Activated gamma-delta T cell (primary cell): Measurements from ENCODE around the gene PARPBP.
"Not testable (repeated sequence)": the region's sequence is repeated elsewhere in the genome, so short reads cannot be mapped to it uniquely, and the experiment has no call there.

ENCODE experiments used
- DNase-seq: peaks from one replicate; lab custom pipeline; 2025; lab: John Stamatoyannopoulos, UW

PARPBP gene

DNA sequence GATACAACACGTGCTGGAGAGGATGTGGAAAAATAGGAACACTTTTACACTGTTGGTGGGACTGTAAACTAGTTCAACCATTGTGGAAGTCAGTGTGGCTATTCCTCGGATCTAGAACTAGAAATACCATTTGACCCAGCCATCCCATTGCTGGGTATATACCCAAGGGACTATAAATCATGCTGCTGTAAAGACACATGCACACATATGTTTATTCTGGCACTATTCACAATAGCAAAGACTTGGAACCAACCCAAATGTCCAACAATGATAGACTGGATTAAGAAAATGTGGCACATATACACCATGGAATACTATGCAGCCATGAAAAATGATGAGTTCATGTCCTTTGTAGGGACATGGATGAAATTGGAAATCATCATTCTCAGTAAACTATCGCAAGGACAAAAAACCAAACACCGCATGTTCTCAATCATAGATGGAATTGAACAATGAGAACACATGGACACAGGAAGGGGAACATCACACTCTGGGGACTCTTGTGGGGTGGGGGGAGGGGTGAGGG, 27.1 kb downstream of the PARPBP start:
- DNase-seq, result not testable (repeated sequence)

DNA sequence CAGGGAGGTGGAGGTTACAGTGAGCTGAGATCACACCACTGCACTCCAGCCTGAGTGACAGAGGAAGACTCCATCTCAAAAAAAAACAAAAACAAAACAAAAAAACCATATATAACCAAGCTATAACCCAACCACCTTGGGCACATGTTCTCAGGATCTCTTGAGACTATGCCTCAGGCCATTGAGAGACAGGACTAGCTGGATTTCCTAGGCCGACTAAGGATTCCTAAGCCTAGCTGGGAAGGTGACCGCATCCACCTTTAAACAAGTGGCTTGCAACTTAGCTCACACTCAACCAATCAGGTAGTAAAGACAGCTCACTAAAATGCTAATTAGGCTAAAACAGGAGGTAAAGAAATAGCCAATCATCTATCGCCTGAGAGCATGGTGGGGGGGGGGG, 35.2 kb downstream of the PARPBP start:
- not testable (repeated sequence) for DNase-seq

DNA sequence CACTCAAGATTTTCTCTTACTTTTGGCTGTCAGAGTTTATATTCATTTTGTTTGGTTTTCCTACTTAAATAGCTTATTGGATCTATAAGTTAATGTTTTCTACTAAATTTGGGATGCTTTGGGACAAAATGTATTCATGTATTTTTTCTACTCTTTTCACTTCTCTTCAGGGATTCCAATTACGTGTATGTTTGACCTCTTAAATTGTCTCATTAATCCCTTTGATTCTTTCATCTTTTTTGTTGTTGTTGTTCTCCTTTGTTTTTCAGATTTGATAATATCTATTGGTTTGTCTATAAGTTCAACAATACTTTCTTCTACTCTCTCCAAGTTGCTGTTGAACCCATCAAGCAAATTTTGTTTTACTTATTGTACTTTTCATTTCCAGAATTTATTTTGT, 43.4 kb downstream of the PARPBP start:
- no peak for DNase-seq

DNA sequence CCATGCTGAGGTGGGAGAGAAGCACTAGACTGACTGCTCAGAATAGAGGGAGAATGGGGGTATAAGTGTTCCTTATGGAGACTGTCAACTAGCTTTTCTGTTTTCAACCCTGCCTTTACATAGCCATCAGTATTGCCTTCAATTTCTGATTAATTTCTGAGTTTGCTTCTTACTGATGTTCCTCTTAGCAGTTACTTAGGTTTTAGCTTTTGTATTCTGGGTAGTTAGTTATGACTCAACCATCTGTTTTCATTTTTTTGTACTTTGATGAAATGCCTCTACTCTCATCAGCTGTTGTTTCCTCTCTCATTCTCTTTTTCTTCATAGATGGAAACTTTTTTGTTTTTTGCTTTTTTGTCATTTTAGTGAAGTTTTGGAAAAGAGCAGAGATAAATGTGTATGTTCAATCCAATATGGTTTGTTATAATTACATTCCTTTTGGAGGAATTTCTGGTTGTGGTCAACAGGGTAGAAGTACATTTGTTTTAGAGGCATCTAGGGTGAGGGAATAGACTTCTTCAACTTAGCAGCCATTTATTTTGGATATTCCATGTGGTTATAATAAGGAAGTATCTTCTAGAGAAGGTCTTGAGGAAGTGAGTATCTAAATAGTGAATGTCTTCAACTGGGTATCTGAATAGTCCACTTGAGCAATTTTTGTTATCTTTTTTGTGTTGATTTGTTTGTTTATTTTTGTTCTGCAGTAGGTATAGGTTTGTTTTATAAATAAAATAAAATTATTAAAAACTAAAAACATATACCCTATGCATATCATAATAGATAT, 48.0 kb downstream of the PARPBP start:
- DNase-seq, result no peak

DNA sequence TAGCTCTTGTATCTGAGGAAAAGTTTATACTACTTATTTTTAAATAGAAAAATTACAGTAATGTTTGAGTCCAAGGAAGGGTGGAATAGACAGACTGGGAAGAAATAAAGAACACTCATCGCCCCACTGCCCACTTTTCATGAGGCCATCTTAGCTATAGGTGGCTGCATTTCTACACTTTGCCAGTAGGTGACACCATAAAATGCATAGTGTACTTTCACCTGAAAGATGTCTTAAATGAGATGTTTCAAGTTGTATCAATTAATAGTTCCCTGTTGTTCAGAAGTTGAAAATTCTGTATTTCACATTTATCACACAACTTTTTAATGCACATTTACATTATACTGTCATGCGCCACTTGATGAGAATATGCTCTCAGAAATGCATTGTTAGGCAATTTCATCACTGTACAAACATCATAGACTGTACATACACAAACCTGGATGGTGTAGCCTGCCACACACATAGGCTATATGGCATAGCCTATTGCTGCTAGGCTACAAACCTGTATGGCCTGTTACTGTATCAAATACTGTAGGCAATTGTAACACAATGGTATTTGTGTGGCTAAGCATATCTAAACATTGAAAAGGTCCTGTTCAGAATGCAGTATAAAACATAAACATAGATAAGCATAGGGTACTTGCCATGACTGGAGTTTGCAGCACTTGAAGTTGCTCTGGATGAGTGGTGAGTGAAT, 50.1 kb downstream of the PARPBP start:
- no peak for DNase-seq

DNA sequence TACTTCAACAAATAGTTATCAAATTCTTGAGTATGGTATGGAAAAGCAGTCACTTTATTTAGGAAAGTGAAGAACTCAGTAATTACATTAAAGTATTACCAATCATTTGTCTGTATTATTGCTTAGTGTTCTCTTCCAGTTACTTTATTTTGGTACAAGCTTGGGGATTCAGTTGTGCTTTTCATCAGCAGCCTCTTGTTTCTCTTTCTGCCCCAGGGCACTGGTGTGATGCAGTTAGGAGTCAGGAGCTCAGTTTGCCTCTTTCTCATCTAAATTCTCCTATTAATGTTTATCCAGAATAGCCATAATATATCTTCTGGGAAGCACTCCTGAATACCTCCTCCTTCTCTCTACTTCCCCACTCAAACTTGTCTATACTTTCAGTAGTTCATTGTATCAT, 52.0 kb downstream of the PARPBP start:
- DNase-seq, result no peak

DNA sequence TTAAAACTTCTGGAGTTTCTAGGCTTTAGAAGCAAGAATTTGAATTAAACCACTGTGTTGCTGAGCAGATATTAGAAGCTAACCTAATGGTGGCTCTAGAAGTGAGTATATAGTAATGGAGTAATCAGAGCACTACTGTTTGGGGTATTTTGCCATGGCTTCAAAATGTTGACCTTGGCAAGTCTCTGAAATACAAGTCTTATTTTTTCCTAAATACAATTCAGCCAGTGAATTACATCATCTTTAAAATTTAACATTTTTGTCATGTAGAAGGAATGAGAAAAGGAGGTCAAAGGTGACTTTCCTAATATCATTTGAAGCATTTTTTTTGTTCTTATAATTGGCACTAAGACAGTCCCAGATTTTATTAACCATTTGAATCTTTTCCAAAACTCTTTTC, 52.5 kb downstream of the PARPBP start:
- DNase-seq, result no peak

DNA sequence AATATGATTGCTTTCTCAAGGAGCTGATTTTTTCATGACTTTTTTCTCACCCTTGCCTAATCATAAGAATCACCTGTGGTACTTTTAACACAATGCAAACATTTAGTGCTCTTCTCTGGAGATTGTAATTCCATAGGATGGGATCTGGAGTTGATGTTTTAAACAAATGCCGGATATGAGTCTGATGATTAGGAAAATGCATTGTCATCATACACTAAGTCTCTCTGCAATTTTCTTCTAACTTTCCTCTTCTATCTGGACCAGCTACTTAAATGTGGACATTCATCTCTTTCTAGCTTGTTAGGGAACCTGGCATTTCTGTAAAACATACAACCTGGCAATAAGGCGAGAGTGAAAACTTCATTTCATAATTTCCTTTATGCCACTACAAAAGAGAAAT, 54.1 kb downstream of the PARPBP start:
- DNase-seq, result no peak

DNA sequence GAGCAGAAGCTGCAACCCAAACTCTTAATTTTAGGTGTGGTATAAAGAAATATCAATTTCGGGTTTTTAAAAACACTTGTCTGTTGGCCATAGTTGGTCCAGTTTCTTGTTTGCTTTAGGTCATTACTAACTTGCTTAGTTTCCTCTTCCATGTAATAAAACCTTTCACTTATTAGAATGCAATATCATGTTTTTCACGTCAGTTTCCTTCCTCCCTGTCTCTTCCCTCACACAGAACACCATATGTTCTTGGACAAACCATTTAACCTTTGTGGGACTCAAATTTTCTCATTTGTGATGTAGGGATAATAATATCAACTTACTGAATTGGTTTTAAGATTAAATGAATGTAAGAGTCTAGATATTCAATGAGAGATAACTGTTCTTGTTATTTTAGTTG, 54.8 kb downstream of the PARPBP start:
- no peak for DNase-seq

DNA sequence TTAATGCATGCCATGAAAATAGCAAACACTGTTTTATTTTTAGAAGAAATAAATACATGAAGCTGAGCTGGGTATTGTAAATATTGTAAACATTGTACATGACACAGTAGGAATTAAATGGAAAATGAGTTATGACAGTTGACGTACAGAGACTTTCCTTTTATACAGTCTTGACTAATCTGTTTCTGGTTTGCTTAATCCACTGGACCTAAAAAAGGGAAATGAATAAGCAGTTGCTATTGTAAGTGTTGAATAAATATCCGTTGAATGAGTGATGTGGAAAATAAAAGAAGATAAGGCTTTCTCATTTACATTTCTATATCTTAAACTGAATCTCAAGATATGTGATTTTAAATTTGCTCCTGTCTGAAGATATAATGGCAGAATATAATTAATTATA, 62.7 kb downstream of the PARPBP start:
- DNase-seq, result no peak

DNA sequence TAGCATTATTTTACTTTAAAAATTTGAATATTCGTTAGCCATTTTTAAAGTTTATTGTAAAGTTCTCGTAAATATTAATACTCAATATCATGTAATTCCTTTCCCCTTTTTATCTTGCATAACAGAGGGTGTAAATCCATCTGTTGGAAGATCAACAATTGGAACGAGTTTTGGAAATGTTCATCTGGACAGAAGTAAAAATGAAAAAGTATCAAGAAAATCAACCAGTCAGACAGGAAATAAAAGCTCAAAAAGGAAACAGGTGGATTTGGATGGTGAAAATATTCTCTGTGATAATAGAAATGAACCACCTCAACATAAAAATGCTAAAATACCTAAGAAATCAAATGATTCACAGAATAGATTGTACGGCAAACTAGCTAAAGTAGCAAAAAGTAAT, 75.8 kb downstream of the PARPBP start:
- no peak for DNase-seq

DNA sequence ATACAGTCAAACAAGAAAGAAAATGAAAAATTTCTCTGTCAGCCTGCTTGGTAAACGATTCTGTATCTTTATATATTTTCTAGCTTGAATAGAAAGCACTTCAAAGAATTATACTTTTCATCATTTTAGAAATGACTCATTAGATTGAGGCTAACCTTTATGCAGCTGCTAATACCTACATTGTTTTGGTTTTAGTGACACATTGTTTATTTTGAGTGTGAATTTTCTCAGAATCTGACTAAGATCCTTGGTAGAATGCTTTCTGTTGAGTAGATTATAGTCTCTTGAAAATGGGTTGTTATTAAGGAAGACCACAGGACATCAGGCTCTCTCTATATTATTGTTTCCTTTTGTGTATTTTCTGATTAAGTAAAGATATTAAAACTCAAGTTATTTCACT, 77.8 kb downstream of the PARPBP start, which contains the start of gene PMCH:
PMCH (minus strand) TSS at position 45 of the 400 bp plus-strand sequence. CDS start 63 bp downstream, outside the sequence.
- DNase-seq, result no peak

DNA sequence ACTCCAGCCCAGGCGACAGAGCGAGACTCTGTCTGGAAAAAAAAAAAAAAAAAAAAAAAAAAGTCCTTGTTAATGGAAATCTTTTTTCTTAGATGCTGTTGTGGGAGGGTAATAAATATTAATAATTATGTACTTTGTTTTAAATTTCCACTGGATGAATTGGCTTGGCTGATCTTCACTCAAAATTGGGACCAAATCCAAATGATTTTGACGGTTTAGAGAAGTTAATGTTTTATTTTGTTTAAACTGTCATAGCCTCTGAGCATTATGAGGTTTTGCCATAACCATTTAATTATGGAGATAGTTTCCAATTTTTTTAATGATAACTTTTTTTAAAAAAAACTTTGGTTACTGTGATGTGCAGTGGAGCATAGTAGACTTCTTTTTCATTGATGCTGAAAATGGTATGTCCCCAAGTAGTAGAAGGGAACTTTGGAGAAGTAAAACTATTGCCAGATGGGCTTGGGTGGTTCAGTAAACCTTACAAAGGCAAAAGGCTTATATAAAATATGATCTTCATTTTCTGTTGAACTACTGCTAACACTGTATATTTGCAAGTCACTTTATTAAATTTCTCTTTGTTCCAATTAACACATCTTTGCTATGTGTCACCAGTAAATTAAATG, 81.6 kb downstream of the PARPBP start:
- DNase-seq, result no peak

DNA sequence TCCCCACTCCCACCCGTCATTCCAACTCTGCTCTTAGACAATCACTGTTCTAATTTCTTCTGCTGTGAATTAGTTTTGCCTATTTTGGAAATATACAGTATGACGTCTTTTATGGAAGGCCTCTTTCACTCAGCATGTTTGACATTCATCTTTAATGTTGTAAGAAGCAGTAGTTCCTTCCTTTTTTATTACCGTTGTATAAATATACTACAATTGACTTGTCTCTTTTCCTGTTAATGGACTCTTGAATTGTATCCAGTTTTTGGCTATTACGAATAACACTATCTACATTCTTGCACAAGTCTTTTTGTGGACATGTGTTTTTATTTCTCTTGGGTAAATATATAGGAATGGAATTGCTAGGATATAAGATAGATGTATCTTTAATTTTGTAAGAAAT, 82.6 kb downstream of the PARPBP start:
- no peak for DNase-seq

DNA sequence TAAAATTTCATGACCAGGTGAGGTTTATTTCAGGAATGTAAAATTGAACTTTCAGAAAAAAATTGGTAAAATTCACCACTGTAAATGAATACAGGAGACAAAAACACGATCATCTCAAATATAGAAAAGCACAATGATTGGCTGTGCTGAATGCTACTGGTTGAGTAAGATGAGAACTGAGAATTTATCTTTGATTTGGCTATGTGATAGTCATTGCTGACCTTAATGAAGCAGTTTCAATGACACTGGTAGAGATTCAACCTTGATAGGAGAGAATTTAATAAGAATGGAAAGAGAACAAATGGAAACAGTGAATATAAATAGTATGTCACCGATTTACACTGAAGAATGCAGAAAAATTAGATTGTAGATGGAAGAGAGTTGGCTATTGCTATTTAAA, 84.0 kb downstream of the PARPBP start:
- DNase-seq, result no peak

DNA sequence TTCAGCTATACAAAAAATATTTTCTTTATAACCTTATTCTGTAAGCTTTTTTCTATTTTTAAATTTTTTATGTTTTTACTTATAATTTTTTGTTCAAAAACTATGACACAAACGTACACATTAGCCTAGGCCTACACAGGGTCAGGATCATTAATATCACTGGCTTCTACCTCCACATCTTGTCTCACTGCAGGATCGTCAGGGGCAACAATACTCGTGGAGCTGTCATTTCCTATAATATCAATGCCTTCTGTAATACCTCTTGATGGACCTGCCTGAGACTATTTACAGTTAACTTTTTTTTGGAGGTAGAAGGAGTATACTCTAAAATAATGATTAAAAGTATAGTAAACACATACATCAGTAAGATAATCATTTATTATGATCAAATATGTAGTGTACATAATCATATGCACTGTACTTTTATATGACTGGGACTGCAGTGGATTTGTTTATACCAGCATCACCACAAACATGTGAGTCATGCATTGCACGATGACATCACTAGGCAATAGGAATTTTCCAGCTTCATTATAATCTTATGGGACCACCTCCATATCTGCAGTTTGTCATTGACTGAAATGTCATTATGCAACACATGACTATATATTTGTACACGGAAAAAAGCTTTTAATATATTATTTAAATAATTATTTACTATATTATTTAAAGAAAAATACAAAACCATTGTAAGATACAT, 96.2 kb downstream of the PARPBP start:
- no peak for DNase-seq

DNA sequence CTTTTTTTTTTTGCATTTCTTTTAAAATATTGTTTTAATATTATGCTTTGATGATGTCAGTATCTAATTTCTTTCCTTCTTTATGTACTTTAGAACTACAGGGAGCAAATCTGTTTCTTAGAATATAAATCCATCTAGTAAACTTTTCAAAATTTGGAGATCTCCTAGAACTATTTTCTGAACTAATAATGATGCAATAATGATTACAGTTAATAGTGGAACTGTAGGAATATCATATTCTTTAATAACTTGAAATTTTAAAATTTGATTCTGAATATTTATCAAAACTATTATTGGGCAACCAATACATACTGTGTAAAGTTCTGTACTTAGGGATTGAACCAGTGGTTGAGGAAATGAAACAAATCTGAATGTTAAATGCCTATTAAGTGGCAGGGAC, 100.8 kb downstream of the PARPBP start:
- no peak for DNase-seq

DNA sequence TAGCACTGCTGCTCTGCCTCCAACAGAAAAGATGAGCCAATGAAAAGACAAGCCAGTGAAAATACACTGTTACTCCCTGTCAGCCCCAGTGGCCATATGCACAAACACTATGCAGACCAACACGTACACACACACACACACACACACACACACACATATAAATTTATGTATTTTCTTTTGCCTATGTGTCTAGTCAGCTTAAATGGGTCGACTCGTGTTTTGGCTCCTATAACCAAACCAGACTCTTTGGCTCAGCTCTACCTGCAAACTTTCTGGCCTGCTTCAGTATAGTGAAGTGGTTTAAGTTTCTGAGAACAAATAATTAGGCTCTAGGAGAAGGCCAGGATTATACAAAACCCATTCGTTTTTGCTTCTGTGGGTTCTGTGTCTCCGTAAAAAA, 108.0 kb downstream of the PARPBP start:
- no peak for DNase-seq

DNA sequence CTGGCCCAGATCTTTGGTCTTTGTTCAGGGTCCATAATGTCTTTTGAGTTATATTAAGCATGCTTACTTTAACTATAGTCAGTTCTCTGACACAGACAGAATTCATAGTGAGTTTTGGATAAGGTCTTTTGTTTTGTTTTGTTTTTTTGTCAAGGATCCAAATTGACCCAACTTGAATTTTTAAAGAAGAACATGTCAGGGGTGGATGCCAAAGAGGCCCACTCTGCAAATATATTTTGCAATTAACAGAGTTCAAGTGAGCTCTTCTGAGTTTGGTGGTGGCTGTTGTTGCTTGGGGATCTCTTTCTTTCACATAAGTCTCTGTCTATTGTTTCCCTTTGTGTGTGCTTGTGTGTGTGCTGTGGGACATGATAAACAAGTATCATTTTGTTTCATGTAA, 112.1 kb downstream of the PARPBP start:
- DNase-seq, result no peak

DNA sequence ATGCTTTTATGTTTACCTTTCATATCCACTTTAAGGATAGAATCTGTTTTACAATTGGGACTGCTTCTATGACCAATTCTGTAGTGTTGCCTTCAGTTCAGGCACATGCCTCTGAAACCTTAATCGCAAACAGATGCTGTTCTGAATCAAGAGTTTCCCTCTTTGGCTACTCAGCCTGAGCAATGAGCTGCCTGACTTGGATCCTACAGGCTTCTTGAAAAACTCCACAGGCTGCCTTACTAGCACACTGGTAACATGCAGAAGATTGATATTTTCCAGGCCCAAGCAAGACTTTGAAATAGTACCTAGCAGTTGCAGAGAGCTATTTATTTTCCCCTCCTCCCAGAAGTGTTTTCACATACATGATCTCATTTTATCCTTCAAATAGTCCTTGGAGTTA, 112.5 kb downstream of the PARPBP start:
- DNase-seq, result no peak

DNA sequence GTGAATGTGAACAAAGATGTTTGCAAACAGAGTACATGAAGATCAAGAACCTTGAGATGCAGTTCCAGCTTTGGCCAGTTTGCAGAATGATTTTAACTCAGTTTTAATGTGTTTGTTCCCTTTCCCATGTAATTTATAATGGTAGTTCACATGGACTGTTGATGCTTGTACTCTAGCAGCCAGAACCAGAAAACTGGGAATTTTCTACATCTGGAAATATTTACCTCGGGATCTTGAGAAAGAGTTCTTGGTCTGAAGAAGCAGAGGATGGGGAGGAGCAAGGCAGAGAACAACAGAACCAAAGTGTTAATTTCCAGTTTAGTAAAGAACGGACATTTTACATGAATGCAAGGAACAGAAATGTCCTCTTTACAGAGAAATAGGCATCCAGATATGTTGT, 114.6 kb downstream of the PARPBP start:
- DNase-seq, result no peak

DNA sequence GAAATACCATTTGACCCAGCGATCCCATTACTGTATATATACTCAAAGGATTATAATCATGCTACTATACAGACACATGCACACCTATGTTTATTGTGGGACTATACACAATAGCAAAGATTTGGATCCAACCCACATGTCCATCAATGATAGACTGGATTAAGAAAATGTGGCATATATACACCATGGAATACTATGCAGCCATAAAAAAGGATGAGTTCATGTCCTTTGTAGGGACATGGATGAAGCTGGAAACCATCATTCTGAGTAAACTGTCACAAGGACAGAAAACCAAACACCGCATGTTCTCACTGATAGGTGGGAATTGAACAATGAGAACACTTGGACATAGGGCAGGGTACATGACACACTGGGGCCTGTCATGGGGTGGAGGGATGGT, 120.9 kb downstream of the PARPBP start:
- not testable (repeated sequence) for DNase-seq
